ENCODE measurements around the gene PCDHA4. TPM values are rescaled to one million over a fixed set of nuclear protein-coding genes. Genes with fewer than 3 reads are reported as not detected.
"Not testable (repeated sequence)": the region's sequence is repeated elsewhere in the genome, so short reads cannot be mapped to it uniquely, and the experiment has no call there.

Gene PCDHA4
- total and polyA plus RNA-seq, 5 donors: 0.02 to 0.21 (median 0.14) TPM; not detected in 1

DNA sequence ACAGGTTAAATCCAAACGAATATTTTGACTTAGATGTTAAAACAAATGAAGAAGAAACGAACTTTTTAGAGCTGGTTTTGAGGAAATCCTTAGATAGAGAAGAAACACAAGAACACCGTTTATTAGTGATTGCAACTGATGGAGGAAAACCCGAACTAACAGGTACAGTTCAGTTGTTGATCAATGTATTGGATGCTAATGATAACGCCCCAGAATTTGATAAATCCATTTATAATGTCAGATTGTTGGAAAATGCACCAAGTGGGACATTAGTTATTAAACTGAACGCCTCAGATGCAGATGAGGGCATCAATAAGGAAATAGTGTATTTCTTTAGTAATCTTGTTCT lies 15.4 kb downstream of the PCDHA4 start:
- no peak for ATAC-seq
- intact Hi-C loops (cut with DNase I): no loop called here
- DNase-seq: no peak
- WGBS: 26% methylated on average over 6 of the region's 6 CpGs
- Histone ChIP-seq H3K9me3 (ENCODE audit: control insufficient read depth, low read length) (no peaks in the 10 kb centered on the region), H3K27ac (ENCODE audit: low read length) (no peak overlapping the region), H3K4me1 (ENCODE audit: control insufficient read depth, insufficient read depth, low read length) (no peaks in the 10 kb centered on the region), H3K4me3 (ENCODE audit: low read length) (no peak overlapping the region), H3K27me3 (ENCODE audit: control insufficient read depth, insufficient read depth) (no peaks in the 10 kb centered on the region)

DNA sequence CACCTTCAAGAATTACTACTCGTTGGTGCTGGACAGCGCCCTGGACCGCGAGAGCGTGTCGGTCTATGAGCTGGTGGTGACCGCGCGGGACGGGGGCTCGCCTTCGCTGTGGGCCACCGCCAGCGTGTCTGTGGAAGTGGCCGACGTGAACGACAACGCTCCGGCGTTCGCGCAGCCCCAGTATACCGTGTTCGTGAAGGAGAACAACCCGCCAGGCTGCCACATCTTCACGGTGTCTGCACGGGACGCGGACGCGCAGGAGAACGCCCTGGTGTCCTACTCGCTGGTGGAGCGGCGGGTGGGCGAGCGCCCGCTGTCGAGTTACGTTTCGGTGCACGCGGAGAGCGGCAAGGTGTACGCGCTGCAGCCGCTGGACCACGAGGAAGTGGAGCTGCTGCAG lies 16.1 kb downstream of the PCDHA4 start:
- intact Hi-C loops (cut with DNase I); H3K9me3 ChIP-seq (ENCODE audit: control insufficient read depth, low read length); H3K27me3 ChIP-seq (ENCODE audit: control insufficient read depth, insufficient read depth); H3K4me3 ChIP-seq (ENCODE audit: low read length); ATAC-seq; H3K4me1 ChIP-seq (ENCODE audit: control insufficient read depth, insufficient read depth, low read length); H3K27ac ChIP-seq (ENCODE audit: low read length): not testable (repeated sequence)
- DNase-seq: peak in 1 of 3 donors; percentile 40
- 43% methylated on average over 48 of the region's 48 CpGs for WGBS

DNA sequence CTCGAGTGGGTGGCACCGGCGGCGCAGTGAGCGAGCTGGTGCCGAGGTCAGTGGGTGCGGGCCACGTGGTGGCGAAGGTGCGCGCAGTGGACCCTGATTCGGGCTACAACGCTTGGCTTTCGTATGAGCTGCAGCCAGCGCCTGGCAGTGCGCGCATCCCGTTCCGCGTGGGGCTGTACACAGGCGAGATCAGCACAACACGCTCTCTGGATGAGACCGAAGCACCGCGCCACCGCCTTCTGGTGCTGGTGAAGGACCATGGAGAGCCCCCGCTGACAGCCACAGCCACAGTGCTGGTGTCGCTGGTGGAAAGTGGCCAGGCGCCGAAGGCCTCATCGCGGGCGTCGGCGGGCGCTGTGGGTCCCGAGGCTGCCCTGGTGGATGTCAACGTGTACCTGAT lies 16.6 kb downstream of the PCDHA4 start:
- Histone ChIP-seq H3K9me3 (ENCODE audit: control insufficient read depth, low read length) (peaks cover 2% of the 10 kb centered on the region), H3K27ac (ENCODE audit: low read length) (no peak overlapping the region), H3K4me3 (ENCODE audit: low read length) (no peak overlapping the region), H3K4me1 (ENCODE audit: control insufficient read depth, insufficient read depth, low read length) (no peaks in the 10 kb centered on the region), H3K27me3 (ENCODE audit: control insufficient read depth, insufficient read depth) (no peaks in the 10 kb centered on the region)
- intact Hi-C loops (cut with DNase I): no loop called here
- DNase-seq: no peak
- 50% methylated on average over 38 of the region's 38 CpGs for WGBS
- ATAC-seq: no peak

DNA sequence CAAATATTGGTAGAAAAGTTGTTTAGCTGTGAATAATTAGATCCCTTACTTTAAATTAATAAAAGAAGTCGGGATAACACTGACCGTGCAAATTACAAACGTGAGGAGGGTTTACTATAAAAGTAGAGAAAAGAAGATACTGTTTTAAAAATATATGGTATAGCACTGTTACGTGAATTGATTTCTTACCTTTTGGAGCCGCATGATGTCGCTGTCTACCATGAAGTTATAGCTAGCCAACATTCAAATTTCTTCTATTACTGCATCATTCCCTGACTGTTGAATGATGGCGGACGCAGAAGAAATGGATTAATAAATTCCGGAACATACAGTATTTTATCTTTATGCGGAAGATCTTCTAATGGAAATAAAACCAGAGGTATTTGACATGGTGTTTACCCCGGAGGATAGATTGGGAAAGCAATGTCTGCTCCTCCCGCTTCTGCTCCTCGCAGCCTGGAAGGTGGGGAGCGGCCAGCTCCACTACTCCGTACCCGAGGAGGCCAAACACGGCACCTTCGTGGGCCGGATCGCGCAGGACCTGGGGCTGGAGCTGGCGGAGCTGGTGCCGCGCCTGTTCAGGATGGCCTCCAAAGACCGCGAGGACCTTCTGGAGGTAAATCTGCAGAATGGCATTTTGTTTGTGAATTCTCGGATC lies 21.0 kb downstream of the PCDHA4 start, which contains the start of gene PCDHA6:
Gene PCDHA6, plus strand, starts transcription at position 257 of the 658 bp plus-strand sequence. Its CDS starts 132 bp downstream, at position 389.
- intact Hi-C loops (cut with DNase I): no loop called here
- no peaks in the 10 kb centered on the region for H3K27me3 ChIP-seq (ENCODE audit: control insufficient read depth, insufficient read depth)
- no peaks in the 10 kb centered on the region for H3K4me1 ChIP-seq (ENCODE audit: control insufficient read depth, insufficient read depth, low read length)
- 15% methylated on average over 27 of the region's 27 CpGs for WGBS
- no peak for ATAC-seq
- H3K4me3 ChIP-seq (ENCODE audit: low read length): no peak within 1 kb of the TSS
- H3K9me3 ChIP-seq (ENCODE audit: control insufficient read depth, low read length): peaks cover 2% of the 10 kb centered on the region
- DNase-seq: no peak
- no peak within 1 kb of the TSS for H3K27ac ChIP-seq (ENCODE audit: low read length)

DNA sequence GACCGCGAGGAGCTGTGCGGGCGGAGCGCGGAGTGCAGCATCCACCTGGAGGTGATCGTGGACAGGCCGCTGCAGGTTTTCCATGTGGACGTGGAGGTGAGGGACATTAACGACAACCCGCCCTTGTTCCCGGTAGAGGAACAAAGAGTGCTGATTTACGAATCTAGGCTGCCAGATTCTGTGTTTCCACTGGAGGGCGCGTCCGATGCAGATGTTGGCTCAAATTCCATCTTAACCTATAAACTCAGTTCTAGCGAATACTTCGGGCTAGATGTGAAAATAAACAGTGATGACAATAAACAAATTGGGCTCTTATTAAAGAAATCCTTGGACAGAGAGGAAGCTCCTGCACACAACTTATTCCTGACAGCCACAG lies 21.5 kb downstream of the PCDHA4 start:
- intact Hi-C loops (cut with DNase I): no loop called here
- no peak overlapping the region for H3K27ac ChIP-seq (ENCODE audit: low read length)
- ATAC-seq (no peak), DNase-seq (no peak)
- H3K27me3 ChIP-seq (ENCODE audit: control insufficient read depth, insufficient read depth): no peaks in the 10 kb centered on the region
- peaks cover 2% of the 10 kb centered on the region for H3K9me3 ChIP-seq (ENCODE audit: control insufficient read depth, low read length)
- H3K4me3 ChIP-seq (ENCODE audit: low read length): no peak overlapping the region
- 17% methylated on average over 18 of the region's 18 CpGs for WGBS
- no peaks in the 10 kb centered on the region for H3K4me1 ChIP-seq (ENCODE audit: control insufficient read depth, insufficient read depth, low read length)

DNA sequence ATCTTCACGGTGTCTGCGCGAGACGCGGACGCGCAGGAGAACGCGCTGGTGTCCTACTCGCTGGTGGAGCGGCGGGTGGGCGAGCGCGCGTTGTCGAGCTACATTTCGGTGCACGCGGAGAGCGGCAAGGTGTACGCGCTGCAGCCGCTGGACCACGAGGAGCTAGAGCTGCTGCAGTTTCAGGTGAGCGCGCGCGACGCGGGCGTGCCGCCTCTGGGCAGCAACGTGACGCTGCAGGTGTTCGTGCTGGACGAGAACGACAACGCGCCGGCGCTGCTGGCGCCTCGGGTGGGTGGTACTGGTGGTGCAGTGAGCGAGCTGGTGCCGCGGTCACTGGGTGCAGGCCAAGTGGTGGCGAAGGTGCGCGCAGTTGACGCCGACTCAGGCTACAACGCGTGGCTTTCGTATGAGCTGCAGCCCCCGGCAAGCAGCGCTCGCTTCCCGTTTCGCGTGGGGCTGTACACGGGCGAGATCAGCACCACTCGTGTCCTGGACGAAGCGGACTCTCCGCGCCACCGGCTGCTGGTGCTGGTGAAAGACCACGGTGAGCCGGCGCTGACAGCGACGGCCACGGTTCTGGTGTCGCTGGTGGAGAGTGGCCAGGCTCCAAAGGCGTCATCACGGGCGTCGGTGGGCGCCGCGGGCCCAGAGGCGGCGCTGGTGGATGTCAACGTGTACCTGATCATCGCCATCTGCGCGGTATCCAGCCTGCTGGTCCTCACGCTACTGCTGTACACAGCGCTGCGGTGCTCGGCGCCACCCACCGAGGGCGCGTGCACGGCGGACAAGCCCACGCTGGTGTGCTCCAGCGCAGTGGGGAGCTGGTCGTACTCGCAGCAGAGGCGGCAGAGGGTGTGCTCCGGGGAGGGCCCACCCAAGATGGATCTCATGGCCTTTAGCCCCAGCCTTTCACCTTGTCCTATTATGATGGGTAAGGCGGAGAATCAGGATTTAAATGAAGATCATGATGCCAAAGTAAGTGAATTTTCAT lies 22.9 kb downstream of the PCDHA4 start:
- not testable (repeated sequence) for H3K9me3 ChIP-seq (ENCODE audit: control insufficient read depth, low read length)

DNA sequence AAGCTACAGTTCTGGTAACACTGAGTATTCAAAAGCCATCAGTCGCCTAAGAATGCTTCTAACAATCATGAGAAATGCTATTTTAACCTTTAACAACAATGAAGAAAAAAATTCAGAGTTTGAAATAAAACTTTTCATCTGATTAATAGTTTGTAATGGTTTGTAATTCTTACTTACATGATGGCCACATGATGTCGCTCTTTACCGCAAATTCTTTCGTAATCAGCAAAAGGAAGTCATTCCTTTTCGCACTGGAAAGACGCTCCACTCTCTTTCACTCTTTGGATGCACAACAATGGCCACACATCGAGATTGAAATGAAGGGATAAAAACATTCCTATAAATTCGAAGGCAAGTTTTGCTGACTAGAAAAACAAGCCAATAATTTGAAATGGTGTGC lies 27.1 kb downstream of the PCDHA4 start, which contains the start of gene PCDHA7:
Gene PCDHA7, plus strand, starts transcription at position 277 of the 400 bp plus-strand sequence. Its CDS starts 115 bp downstream, at position 392.
- no peak within 1 kb of the TSS for H3K4me3 ChIP-seq (ENCODE audit: low read length)
- no peaks in the 10 kb centered on the region for H3K4me1 ChIP-seq (ENCODE audit: control insufficient read depth, insufficient read depth, low read length)
- H3K27ac ChIP-seq (ENCODE audit: low read length): no peak within 1 kb of the TSS
- intact Hi-C loops (cut with DNase I): no loop called here
- H3K9me3 ChIP-seq (ENCODE audit: control insufficient read depth, low read length): peaks cover 3% of the 10 kb centered on the region
- WGBS: 7% methylated on average over 8 of the region's 8 CpGs
- ATAC-seq (no peak), DNase-seq (no peak)
- no peaks in the 10 kb centered on the region for H3K27me3 ChIP-seq (ENCODE audit: control insufficient read depth, insufficient read depth)

More for the DNA sequence above, 22.9 kb downstream of the PCDHA4 start:
- H3K4me1 ChIP-seq (ENCODE audit: control insufficient read depth, insufficient read depth, low read length); intact Hi-C loops (cut with DNase I); DNase-seq; H3K27me3 ChIP-seq (ENCODE audit: control insufficient read depth, insufficient read depth); ATAC-seq; H3K27ac ChIP-seq (ENCODE audit: low read length); H3K4me3 ChIP-seq (ENCODE audit: low read length): not testable (repeated sequence)
- 33% methylated on average over 106 of the region's 106 CpGs for WGBS

GRCh38 chr5:140834439-140835008 lies 27.7 kb downstream of the PCDHA4 start:
- H3K9me3 ChIP-seq (ENCODE audit: control insufficient read depth, low read length); H3K4me1 ChIP-seq (ENCODE audit: control insufficient read depth, insufficient read depth, low read length); intact Hi-C loops (cut with DNase I); H3K27me3 ChIP-seq (ENCODE audit: control insufficient read depth, insufficient read depth); DNase-seq; ATAC-seq; H3K27ac ChIP-seq (ENCODE audit: low read length); H3K4me3 ChIP-seq (ENCODE audit: low read length): not testable (repeated sequence)
- 17% methylated on average over 26 of the region's 38 CpGs for WGBS

DNA sequence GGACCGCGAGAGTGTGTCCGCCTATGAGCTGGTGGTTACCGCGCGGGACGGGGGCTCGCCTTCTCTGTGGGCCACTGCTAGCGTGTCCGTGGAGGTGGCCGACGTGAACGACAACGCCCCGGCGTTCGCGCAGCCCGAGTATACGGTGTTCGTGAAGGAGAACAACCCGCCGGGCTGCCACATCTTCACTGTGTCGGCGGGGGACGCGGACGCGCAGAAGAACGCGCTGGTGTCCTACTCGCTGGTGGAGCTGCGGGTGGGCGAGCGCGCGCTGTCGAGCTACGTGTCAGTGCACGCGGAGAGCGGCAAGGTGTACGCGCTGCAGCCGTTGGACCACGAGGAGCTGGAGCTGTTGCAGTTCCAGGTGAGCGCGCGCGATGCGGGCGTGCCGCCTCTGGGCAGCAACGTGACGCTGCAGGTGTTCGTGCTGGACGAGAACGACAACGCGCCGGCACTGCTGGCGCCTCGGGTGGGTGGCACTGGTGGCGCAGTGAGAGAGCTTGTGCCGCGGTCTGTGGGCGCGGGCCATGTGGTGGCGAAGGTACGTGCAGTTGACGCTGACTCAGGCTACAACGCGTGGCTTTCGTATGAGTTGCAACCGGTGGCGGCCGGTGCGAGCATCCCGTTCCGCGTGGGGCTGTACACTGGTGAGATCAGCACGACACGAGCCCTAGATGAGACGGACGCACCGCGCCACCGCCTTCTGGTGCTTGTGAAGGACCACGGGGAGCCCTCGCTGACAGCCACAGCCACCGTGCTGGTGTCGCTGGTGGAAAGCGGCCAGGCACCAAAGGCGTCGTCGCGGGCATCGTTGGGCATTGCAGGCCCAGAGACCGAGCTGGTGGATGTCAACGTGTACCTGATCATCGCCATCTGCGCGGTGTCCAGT lies 29.0 kb downstream of the PCDHA4 start:
- H3K4me1 ChIP-seq (ENCODE audit: control insufficient read depth, insufficient read depth, low read length): no peaks in the 10 kb centered on the region
- H3K27ac ChIP-seq (ENCODE audit: low read length): no peak overlapping the region
- WGBS: 33% methylated on average over 103 of the region's 103 CpGs
- H3K9me3 ChIP-seq (ENCODE audit: control insufficient read depth, low read length): peaks cover 3% of the 10 kb centered on the region
- no peak overlapping the region for H3K4me3 ChIP-seq (ENCODE audit: low read length)
- ATAC-seq (no peak), DNase-seq (peak in 1 of 3 donors; percentile 55)
- intact Hi-C loops (cut with DNase I): no loop called here
- peaks cover under 1% of the 10 kb centered on the region for H3K27me3 ChIP-seq (ENCODE audit: control insufficient read depth, insufficient read depth)

Measured in right cardiac atrium (tissue), 5 donors.